GM18508 (cell line): Measurements from ENCODE around the gene FFAR1.
A peak's percentile ranks its signal among the peaks of the same experiment; 100 is the strongest.

Experiments used
- ATAC-seq: cut with Tn5 transposase; IDR thresholded peaks from one replicate; pipeline ENCODE4 v1.9.1; 2021; ENCODE audit warnings: moderate number of reproducible peaks; ENCODE audit not compliant: insufficient read depth, unreplicated experiment

Gene FFAR1

DNA sequence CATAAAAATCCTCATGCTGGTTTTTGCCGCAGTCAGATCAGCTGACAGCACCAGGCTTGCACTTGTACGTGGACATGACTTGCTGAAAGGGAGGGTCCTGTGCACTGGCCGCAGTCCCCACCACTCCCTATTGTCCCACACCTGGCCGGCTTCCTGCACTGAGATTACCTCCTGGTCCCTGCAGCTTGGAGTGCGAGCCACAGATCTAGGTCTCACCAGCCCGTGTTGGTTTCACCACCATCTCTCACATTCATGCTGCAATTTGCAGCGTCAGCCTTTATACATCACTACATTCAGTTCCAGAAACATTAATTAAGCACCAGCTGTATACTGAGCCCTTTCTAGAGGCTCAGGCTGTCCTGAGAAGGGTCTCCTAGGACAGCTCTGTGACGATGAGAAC is 33.7 kb upstream of the FFAR1 start:
- no peak for ATAC-seq

- ATAC-seq, result no peak
Measured at GRCh38 chr19:35314858-35315470, 32.7 kb upstream of the FFAR1 start.

DNA sequence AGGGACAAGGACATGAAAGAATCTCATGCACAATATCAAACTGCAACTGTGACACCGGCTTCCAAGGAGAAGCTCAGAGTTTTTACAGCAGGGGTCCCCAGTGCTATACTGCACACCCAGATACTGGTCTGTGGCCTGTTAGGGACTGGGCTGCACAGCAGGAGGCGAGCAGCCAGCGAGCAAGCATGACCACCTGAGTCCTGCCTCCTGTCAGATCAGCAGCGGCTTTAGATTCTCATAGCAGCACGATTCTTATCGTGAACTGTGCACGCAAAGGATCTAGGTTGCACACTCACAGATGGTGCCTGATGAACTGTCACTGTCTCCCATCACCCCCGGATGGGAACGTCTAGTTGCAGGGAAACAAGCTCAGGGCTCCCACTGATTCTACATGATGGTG is 31.8 kb upstream of the FFAR1 start:
- ATAC-seq, result no peak

DNA sequence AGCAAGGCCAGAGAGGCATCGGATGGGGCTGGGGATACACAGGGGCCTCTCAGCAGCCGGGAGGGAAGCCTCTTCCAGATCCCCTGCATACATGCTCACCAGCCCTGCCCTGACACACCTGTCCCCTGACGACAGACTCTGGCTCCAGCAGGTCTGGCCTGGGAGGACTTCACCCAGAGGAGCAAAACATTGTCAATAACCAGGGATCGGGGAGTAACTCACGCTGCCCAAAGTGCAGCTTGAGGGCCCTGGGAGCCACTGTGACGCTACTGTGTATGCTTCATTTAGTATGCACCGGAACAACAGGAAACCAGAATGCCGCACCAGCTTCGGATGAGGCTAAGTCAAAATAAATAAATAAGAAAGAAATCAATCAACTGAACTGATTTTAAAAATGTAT is 31.1 kb upstream of the FFAR1 start:
- ATAC-seq, result no peak

DNA sequence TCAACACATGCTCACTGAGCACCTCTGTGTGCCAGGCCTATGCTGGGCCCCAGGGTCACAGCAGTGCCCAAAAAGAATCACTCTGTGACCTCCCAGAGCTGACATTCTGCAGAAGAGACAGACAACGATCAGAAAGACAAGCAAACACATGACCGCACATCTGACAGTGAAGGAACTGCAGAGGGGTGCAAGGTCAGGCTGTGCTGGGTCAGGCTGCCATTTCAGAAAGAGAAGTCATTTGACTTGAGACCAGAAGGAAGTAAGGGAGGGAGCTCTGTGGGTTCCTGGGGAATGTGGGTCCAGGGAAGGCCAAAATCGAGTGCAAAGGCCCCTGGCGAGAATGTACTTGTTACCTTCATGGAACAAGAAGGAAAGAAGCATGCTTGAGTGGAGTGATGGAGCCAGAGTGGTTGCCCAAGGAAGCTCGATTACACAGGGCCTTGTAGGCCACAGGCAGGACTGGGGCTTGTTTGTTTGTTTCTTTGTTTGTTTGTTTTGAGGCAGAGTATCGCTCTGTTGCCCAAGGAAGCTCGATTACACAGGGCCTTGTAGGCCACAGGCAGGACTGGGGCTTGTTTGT is 30.1 kb upstream of the FFAR1 start:
- no peak for ATAC-seq

DNA sequence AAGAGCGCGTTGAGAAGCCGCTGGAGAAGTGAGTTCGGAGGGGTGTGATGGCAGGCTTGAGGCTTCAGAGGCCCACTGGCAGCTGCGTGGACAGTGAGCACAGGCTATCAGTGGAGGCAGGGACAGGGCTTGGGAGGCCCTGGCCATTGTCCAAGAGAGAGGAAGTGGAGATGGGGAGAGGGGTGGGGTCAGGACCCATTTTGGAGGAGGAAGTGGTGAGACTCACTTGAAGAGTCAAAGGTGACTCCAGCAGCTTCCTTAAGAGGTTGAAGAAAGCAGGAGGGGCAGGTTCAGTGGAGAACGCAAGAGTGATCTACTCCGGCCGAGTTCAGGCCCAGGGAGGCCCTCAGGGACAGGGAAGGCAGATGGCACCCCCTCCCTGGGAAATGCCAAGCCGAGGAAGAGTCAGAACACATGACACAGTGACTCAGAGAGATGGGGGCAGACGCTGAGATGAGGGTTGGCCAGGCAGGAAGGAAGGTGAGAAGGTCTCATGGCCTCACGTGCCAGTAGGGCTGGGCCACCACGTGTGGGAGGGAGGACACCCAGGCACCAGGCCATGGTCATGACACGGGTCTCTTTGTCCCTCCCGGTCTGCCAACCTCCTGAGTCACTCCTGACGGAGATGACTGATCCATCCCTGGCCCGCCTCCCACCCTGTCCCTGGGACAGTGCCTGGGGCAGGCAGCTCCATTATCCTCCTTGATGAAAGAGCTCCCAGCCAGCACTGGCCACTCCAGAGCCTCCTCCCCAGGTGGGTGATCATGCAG is 28.8 kb upstream of the FFAR1 start:
- ATAC-seq, result no peak

DNA sequence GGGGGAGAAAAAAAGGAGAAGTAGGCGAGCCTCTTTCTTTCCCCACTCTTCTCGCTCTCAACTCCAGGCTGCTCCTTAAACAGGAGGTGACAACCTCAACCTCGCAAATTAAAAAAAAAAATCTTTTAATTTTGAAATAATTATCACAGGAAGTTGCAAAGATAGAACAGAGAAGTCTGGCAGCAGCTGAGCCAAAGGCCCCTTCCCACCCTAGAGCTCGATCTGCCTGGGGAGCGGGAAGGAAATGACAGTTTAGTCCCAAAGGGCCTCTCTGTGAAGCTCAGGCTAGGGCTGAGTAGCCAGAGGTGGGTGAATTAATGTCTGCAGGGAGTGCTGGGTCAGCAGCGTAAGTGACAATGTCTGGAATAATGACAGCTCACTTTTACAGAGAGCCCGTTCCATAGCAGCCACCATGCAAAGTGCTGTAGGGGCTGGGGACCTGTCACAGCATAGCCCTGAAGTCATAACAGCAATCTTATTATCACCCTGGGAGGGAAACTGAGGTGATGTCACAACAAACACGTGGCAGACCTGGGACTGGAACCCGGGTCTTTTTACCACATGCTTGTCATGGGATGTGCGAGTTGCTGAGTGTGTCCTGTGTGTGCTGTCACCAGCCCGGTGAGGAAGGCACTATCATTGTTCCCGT is 27.5 kb upstream of the FFAR1 start:
- ATAC-seq, result no peak

- ATAC-seq, result no peak
Measured at GRCh38 chr19:35321291-35321690, 26.4 kb upstream of the FFAR1 start.

- ATAC-seq, result no peak
Measured at GRCh38 chr19:35322014-35322413, 25.7 kb upstream of the FFAR1 start.

DNA sequence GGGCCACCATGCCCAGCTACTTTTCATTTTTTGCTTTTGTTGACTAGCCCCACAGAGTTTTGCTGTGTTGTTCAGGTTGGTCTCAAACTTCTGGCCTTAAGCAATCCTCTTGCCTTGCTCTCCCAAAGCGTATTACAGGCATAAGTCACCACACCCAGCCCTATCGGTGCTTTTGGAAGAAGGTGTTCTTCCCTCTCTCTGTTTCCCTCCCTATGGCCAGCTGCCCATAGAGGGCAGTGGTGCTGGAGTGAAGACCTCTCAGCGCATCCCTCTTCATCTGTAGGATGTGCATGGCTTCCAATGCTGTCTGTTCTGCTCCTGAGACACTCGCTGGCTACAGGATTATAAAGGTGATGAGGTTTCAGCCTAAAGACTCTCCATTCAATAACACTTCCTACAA is 20.1 kb upstream of the FFAR1 start:
- no peak for ATAC-seq

DNA sequence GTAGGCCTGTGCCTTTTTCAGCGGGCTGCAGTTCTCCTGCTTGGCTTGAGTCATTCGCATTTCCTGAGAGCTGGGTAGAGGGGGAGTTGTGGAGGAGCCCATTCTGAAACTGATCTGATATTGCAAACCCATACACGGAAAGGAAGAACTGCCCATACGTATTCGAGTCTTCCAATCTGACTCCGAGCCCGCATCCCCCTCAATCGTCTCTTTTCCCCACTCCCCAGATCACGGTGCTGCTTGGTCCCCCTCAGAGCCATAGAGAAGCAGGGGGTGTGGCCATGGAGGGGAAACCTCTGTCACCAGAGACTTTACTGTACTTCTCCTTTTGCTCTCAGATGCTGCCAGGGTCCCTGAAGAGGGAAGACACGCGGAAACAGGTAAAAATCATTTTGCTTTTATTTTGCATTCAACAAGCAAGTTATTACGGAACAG is 18.8 kb upstream of the FFAR1 start, which contains the start of gene CD22:
Gene CD22, plus strand, starts transcription at position 337 of the 435 bp plus-strand sequence. CDS start 2,854 bp downstream, outside the sequence.
- ATAC-seq, result no peak

DNA sequence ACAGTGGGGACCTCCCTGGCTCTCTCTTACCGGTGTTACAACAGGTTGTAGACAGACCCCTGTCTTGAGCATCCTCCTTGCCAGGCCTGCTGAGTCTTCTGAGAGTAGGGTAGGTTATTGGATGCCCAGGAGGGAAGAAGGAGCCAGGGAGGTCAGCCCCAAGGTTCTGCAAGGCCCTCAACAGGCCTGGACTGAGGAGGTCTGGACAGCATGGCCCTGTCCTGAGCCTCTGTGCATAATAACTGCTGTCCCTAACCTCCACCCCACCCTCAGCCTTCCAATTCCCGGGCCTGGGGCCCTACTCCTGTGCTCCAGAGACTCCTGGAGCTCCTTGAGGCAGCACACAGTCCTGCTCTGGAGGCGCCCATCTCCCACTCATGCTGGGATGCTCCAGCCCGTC is 18.4 kb upstream of the FFAR1 start:
- no peak for ATAC-seq

DNA sequence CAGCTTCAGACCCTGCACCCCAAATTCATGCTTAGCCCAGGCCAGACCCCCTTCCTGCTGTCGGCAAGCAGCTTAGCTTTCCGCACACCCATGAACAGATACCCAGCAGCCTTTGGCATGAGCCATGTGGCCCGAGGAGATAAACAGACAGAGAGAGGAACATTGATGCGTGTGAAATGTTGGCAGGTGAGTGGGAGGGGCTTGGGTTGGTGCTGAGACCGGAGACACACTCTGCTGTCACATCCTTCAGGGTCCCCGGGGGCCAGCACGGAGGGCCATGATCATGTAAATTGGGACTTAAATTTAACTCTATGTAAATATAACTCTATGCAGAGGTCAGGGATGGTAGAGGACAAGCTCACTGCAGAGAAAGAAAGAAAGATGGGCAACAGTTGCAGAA is 17.2 kb upstream of the FFAR1 start:
- peak; percentile 35 for ATAC-seq

- ATAC-seq, result no peak
Measured at GRCh38 chr19:35331551-35332214, 16.0 kb upstream of the FFAR1 start.

GRCh38 chr19:35332817-35333216 is 14.9 kb upstream of the FFAR1 start:
- ATAC-seq, result no peak

GRCh38 chr19:35334144-35334753 is 13.5 kb upstream of the FFAR1 start:
- no peak for ATAC-seq

- ATAC-seq, result no peak
Measured at GRCh38 chr19:35336166-35336955, 11.3 kb upstream of the FFAR1 start.

DNA sequence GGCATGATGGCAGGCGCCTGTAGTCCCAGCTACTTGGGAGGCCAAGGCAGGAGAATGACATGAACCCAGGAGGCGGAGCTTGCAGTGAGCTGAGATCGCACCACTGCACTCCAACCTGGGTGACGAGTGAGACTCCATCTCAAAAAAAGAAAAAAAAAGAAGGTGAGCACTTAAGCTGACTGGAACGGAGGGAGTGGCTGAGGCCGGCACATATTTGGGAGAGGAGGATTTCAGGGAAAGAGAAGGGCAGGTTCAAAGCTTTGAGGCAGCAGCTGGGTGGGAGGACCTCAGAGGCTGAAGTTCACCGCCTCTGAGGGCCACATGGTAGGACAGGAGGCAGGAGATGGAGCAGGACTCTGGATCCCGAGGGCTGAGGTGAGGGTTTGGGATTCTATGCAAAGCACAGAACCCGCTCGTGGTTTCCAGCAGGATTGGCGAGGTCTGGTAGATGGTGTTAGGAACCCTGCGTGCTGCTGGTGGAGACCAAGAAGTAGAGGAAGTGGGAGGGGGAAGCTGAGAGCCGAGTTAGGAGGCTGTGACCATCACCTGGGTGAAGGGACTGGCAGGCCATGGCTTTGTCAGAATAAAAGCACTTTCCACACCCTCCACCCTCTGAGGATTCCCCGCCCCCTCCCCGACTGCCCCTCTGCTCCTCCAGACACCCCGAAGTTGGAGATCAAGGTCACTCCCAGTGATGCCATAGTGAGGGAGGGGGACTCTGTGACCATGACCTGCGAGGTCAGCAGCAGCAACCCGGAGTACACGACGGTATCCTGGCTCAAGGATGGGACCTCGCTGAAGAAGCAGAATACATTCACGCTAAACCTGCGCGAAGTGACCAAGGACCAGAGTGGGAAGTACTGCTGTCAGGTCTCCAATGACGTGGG is 10.4 kb upstream of the FFAR1 start:
- ATAC-seq, result no peak

GRCh38 chr19:35337984-35338296 is 9.8 kb upstream of the FFAR1 start:
- no peak for ATAC-seq
